SK-N-SH treated with all-trans-retinoic acid at 6 μM for 48 hours (cell line): Measurements from ENCODE around the gene TMEM14C.

ENCODE experiments used
- PATZ1 ChIP-seq: fragments of 250-450 bp; sonication (Bioruptor Pico); IDR thresholded peaks from 2 replicates; pipeline ENCODE4 v1.8.0; 2020; ENCODE audit warnings: mild to moderate bottlenecking, moderate library complexity, borderline replicate concordance
- ZFP3 ChIP-seq: fragments of 250-450 bp; sonication (Bioruptor Pico); IDR thresholded peaks from 2 replicates; pipeline ENCODE4 v1.5.0; 2020; ENCODE audit warnings: mild to moderate bottlenecking, moderate library complexity

DNA sequence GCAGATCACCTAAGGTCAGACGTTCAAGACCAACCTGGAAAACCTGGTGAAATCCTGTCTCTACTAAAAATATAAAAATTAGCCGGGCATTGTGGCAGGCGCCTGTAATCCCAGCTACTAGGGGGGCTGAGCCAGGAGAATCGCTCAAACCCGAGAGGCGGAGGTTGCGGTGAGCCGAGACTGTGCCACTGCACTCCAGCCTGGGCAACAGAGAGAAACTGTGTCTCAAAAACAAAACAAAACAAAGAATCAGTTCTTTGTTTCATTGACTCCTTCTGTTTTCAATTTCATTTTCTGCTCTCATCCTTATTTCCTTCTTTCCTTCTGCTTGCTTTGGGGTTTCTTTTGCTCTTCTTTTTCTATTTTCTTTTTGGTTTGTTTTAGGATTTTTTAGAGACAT is 8.9 kb upstream of the TMEM14C start:
- no peak for TF ChIP-seq ZFP3
- TF ChIP-seq PATZ1: no peak
